IMR-90 (cell line): ENCODE results near the gene IDH3G. TPM values are rescaled to one million over a fixed set of nuclear protein-coding genes. Genes with fewer than 3 reads are reported as not detected.

Experiments
- ATAC-seq: fragments of 200-7000 bp; cut with Tn5 transposase; 2 replicates; pipeline ENCODE4 v1.9.1; 2020; ENCODE audit warnings: low read depth, mild to moderate bottlenecking, moderate library complexity
- BruUV-seq: library from RNA; stranded (reverse); fragments of 400-500 nt; replicated peaks from 2 replicates; lab custom pipeline; 2021; lab: Mats Ljungman, UMichigan
- CTCF ChIA-PET: fragments of 300-600 bp; formaldehyde crosslinking; extraction: SDS; loops from one replicate; lab custom pipeline; 2021; ENCODE audit warnings: antibody characterized with exemption; lab: Yijun Ruan, JAX
- POLR2A ChIA-PET: fragments of 300-600 bp; sonication (Branson Sonifier 250); formaldehyde crosslinking; loops from one replicate; lab custom pipeline; 2022; ENCODE audit warnings: antibody characterized with exemption; ENCODE audit not compliant: unreplicated experiment; lab: Charles Lee
- DNase-seq: peaks from one replicate; pipeline ENCODE4 v3.0.0; 2013
- H2AFZ ChIP-seq: replicated peaks from 2 replicates; pipeline ENCODE3; 2013; ENCODE audit warnings: low read length, mild to moderate bottlenecking; ENCODE audit not compliant: poor library complexity
- H2AK5ac ChIP-seq: 2 replicates; pipeline ENCODE4 v1.6.1; 2013; ENCODE audit warnings: low read depth, low read length, inconsistent platforms
- H2AK9ac ChIP-seq: replicated peaks from 2 replicates; pipeline ENCODE3; 2013; ENCODE audit warnings: mild to moderate bottlenecking, low read depth, low read length, moderate library complexity; ENCODE audit not compliant: poor library complexity
- H2BK120ac ChIP-seq: 2 replicates; pipeline ENCODE4 v1.6.1; 2013; ENCODE audit warnings: low read depth, low read length, inconsistent platforms
- H2BK15ac ChIP-seq: 3 replicates; pipeline ENCODE4 v1.6.1; 2013; ENCODE audit warnings: low read depth, low read length, inconsistent platforms
- H2BK20ac ChIP-seq: 2 replicates; pipeline ENCODE4 v1.6.1; 2013; ENCODE audit warnings: low read depth, mild to moderate bottlenecking, inconsistent platforms, low read length, moderate library complexity
- H2BK5ac ChIP-seq: 2 replicates; pipeline ENCODE4 v1.6.1; 2013; ENCODE audit warnings: mild to moderate bottlenecking, low read depth, low read length, inconsistent platforms; ENCODE audit not compliant: poor library complexity, severe bottlenecking
- H3K14ac ChIP-seq: replicated peaks from 2 replicates; pipeline ENCODE4 v1.6.1; 2013; ENCODE audit warnings: low read depth, low read length, inconsistent platforms
- H3K18ac ChIP-seq: 2 replicates; pipeline ENCODE4 v1.6.1; 2013; ENCODE audit warnings: low read depth, low read length, control low read depth
- H3K23ac ChIP-seq: 2 replicates; pipeline ENCODE4 v1.6.1; 2013; ENCODE audit warnings: low read depth, low read length, inconsistent platforms
- H3K27ac ChIP-seq: 2 replicates; pipeline ENCODE4 v1.5.1; 2013; ENCODE audit warnings: mild to moderate bottlenecking, control low read depth, low read length; ENCODE audit not compliant: insufficient read depth
- H3K27me3 ChIP-seq: 2 replicates; pipeline ENCODE4 v1.6.1; 2013; ENCODE audit warnings: low read length; ENCODE audit not compliant: control insufficient read depth, insufficient read depth
- H3K36me3 ChIP-seq: 2 replicates; pipeline ENCODE4 v1.6.1; 2013; ENCODE audit warnings: low read length, mixed read lengths; ENCODE audit not compliant: control insufficient read depth, insufficient read depth
- H3K4ac ChIP-seq: 2 replicates; pipeline ENCODE4 v1.6.1; 2013; ENCODE audit warnings: low read depth, low read length, inconsistent platforms
- H3K4me1 ChIP-seq: 2 replicates; pipeline ENCODE4 v1.6.1; 2013; ENCODE audit warnings: low read length, mixed read lengths; ENCODE audit not compliant: control insufficient read depth, insufficient read depth
- H3K4me2 ChIP-seq: 2 replicates; pipeline ENCODE4 v1.6.1; 2013; ENCODE audit warnings: low read depth, mild to moderate bottlenecking, control low read depth, low read length, moderate library complexity
- H3K4me3 ChIP-seq: 2 replicates; pipeline ENCODE4 v1.5.1; 2013; ENCODE audit warnings: low read depth, mild to moderate bottlenecking, control low read depth, low read length, moderate library complexity; ENCODE audit not compliant: insufficient read depth
- H3K56ac ChIP-seq: 2 replicates; pipeline ENCODE4 v1.6.1; 2013; ENCODE audit warnings: low read length, inconsistent platforms; ENCODE audit not compliant: insufficient read depth; ENCODE audit errors: extremely low read depth
- H3K79me1 ChIP-seq, 2 experiments: 2 replicates each; pipeline ENCODE4 v1.6.1; 2013; ENCODE audit warnings: low read length in 2 of 2, inconsistent platforms in 1 of 2, low read depth in 1 of 2
- H3K9ac ChIP-seq: 2 replicates; pipeline ENCODE4 v1.6.1; 2013; ENCODE audit warnings: low read depth, low read length, control low read depth
- H3K9me1 ChIP-seq: 2 replicates; pipeline ENCODE4 v1.6.1; 2013; ENCODE audit warnings: low read length, inconsistent platforms; ENCODE audit not compliant: insufficient read depth
- H3K9me3 ChIP-seq: 2 replicates; pipeline ENCODE4 v1.6.1; 2013; ENCODE audit warnings: low read length; ENCODE audit not compliant: control insufficient read depth, insufficient read depth
- H4K20me1 ChIP-seq: 2 replicates; pipeline ENCODE4 v1.6.1; 2013; ENCODE audit warnings: low read length, inconsistent platforms; ENCODE audit not compliant: insufficient read depth
- H4K5ac ChIP-seq: 2 replicates; pipeline ENCODE4 v1.6.1; 2013; ENCODE audit warnings: mild to moderate bottlenecking, low read depth, low read length, control low read depth
- H4K8ac ChIP-seq, 2 experiments: 2 replicates each; pipeline ENCODE4 v1.6.1; 2013; ENCODE audit warnings: low read depth in 2 of 2, low read length in 2 of 2, control low read depth in 1 of 2, inconsistent platforms in 1 of 2
- H4K91ac ChIP-seq: 2 replicates; pipeline ENCODE4 v1.6.1; 2013; ENCODE audit warnings: low read depth, low read length, inconsistent platforms; ENCODE audit not compliant: insufficient read depth
- BHLHE40 ChIP-seq: fragments of 150-350 bp; IDR thresholded peaks from 2 replicates; pipeline ENCODE4 v1.6.1; 2016; ENCODE audit warnings: mild to moderate bottlenecking, low read depth, low read length
- CEBPB ChIP-seq: IDR thresholded peaks from 2 replicates; pipeline ENCODE4 v1.6.1; 2012; ENCODE audit warnings: low read depth, low read length, improper control_type of control experiment
- CHD1 ChIP-seq: IDR thresholded peaks from 2 replicates; pipeline ENCODE4 v1.6.1; 2012; ENCODE audit warnings: low read depth, low read length, improper control_type of control experiment
- CTCF ChIP-seq: conservative IDR thresholded peaks from 2 replicates; pipeline ENCODE4 v1.5.1; 2012; ENCODE audit warnings: mild to moderate bottlenecking, low read depth, low read length, improper control_type of control experiment
- ELK1 ChIP-seq: fragments of 150-350 bp; IDR thresholded peaks from 2 replicates; pipeline ENCODE4 v1.6.1; 2016; ENCODE audit warnings: low read depth, mild to moderate bottlenecking, low read length, moderate library complexity, borderline replicate concordance
- FOS ChIP-seq: fragments of 150-350 bp; IDR thresholded peaks from 2 replicates; pipeline ENCODE4 v1.6.1; 2016; ENCODE audit warnings: low read depth, low read length
- MAFK ChIP-seq: IDR thresholded peaks from 2 replicates; pipeline ENCODE4 v1.6.1; 2012; ENCODE audit warnings: low read depth, low read length, improper control_type of control experiment
- MAZ ChIP-seq: IDR thresholded peaks from 2 replicates; pipeline ENCODE4 v1.6.1; 2012; ENCODE audit warnings: low read depth, mild to moderate bottlenecking, low read length, improper control_type of control experiment, moderate library complexity, borderline replicate concordance
- MXI1 ChIP-seq: IDR thresholded peaks from 2 replicates; pipeline ENCODE4 v1.6.1; 2012; ENCODE audit warnings: low read depth, mild to moderate bottlenecking, low read length, moderate library complexity, borderline replicate concordance
- NFE2L2 ChIP-seq: fragments of 150-350 bp; IDR thresholded peaks from 2 replicates; pipeline ENCODE4 v1.6.1; 2016; ENCODE audit warnings: low read depth, mild to moderate bottlenecking, low read length
- POLR2A ChIP-seq: IDR thresholded peaks from 2 replicates; pipeline ENCODE4 v1.6.1; 2012; ENCODE audit warnings: mild to moderate bottlenecking, low read depth, low read length
- RAD21 ChIP-seq: IDR thresholded peaks from 2 replicates; pipeline ENCODE4 v1.6.1; 2012; ENCODE audit warnings: low read length, improper control_type of control experiment
- RCOR1 ChIP-seq: IDR thresholded peaks from 2 replicates; pipeline ENCODE4 v1.6.1; 2012; ENCODE audit warnings: mild to moderate bottlenecking, low read length, improper control_type of control experiment; ENCODE audit not compliant: insufficient replicate concordance
- RFX5 ChIP-seq: IDR thresholded peaks from 2 replicates; pipeline ENCODE4 v1.8.0; 2012; ENCODE audit warnings: low read depth, mild to moderate bottlenecking, low read length, moderate library complexity
- SMC3 ChIP-seq: fragments of 150-350 bp; IDR thresholded peaks from 2 replicates; pipeline ENCODE4 v1.6.1; 2016; ENCODE audit warnings: low read depth, mild to moderate bottlenecking, antibody characterized with exemption, low read length, moderate library complexity
- USF2 ChIP-seq: fragments of 150-350 bp; IDR thresholded peaks from 2 replicates; pipeline ENCODE4 v1.6.1; 2017; ENCODE audit warnings: mild to moderate bottlenecking, antibody characterized with exemption, low read length, low read depth
- WGBS, 2 experiments: methylation state at CpG; one replicate each; pipeline versions ENCODE4 v1.1.5 to v1.1.7; 2013; ENCODE audit warnings: missing lambda C conversion rate in 2 of 2; ENCODE audit not compliant: insufficient read length in 1 of 2; ENCODE audit errors: extremely low coverage in 2 of 2; 5-methylcytosine and 5-hydroxymethylcytosine counted together
- dilution Hi-C: fragments of 300-500 bp; cut with HindIII; formaldehyde crosslinking; loops from one replicate; pipeline ENCODE4 v1.14.3; 2018; ENCODE audit warnings: low sequenced_read_pairs; ENCODE audit not compliant: unreplicated experiment
- in situ Hi-C: fragments of 300-500 bp; cut with MboI; formaldehyde crosslinking; loops from 3 replicates; pipeline ENCODE4 v1.14.3; 2019; ENCODE audit warnings: low sequenced_read_pairs, inconsistent platforms, mixed read lengths
- intact Hi-C: fragments of 100-400 bp; cut with micrococcal nuclease; formaldehyde crosslinking; loops from 2 replicates; pipeline ENCODE4 v1.10.0; 2022
- polyA plus RNA-seq, 3 experiments: library from polyadenylated mRNA; depleted of rRNA; stranded (reverse); fragments of >200 nt; gene quantifications; 2 replicates each; pipeline ENCODE4 v1.2.3, GENCODE V29; 2012; ENCODE audit warnings: low replicate concordance in 1 of 3
- total RNA-seq: library from RNA; depleted of rRNA; stranded (reverse); fragments of >200 nt; gene quantifications from 2 replicates; pipeline ENCODE4 v1.2.3, GENCODE V29; 2012

The IDH3G gene
- total and polyA plus RNA-seq, 2 of the 4 experiments (the other 2 are of a cell fraction): 79.4 to 85.7 TPM

GRCh38 chrX:153782313-153782712 lies 11.9 kb downstream of the IDH3G start:
- BruUV-seq: no TSS peak
- no peaks in the 10 kb centered on the region; the same call in 1 of the 2 replicates for H3K9me3 ChIP-seq
- H3K14ac ChIP-seq: no peak overlapping the region
- no peak overlapping the region for H3K23ac ChIP-seq
- no peak overlapping the region for H3K56ac ChIP-seq
- H3K9me1 ChIP-seq: no peaks in the 10 kb centered on the region
- H2AFZ ChIP-seq: peak overlapping the region; percentile 43
- no peak for DNase-seq
- H2BK20ac ChIP-seq: no peak overlapping the region
- H4K8ac ChIP-seq: no peak overlapping the region
- in situ Hi-C loops (no loop called here), intact Hi-C loops (no loop called here), dilution Hi-C loops (no loop called here)
- H3K18ac ChIP-seq: no peak overlapping the region
- peaks cover 9% of the 10 kb centered on the region; the same call in 1 of the 2 replicates for H3K36me3 ChIP-seq
- no peak overlapping the region for H2BK120ac ChIP-seq
- no peak overlapping the region for H3K4me2 ChIP-seq
- H3K27me3 ChIP-seq: no peaks in the 10 kb centered on the region
- no peak overlapping the region for H3K4me3 ChIP-seq
- no peak for ATAC-seq
- no peak overlapping the region for H4K5ac ChIP-seq
- TF ChIP-seq CHD1: no peak
- no peak for TF ChIP-seq RFX5
- no peak for TF ChIP-seq NFE2L2
- TF ChIP-seq CTCF: no peak
- no peak for TF ChIP-seq RAD21
- TF ChIP-seq USF2: no peak
- TF ChIP-seq MXI1: no peak
- TF ChIP-seq ELK1: no peak
- TF ChIP-seq CEBPB: no peak
- no peak for TF ChIP-seq MAZ
- TF ChIP-seq POLR2A: no peak
- no peak for TF ChIP-seq FOS
- TF ChIP-seq BHLHE40: no peak
- TF ChIP-seq RCOR1: no peak
- TF ChIP-seq SMC3: no peak
- no peak for TF ChIP-seq MAFK
- H3K4ac ChIP-seq: no peak overlapping the region
- H2BK5ac ChIP-seq: no peak overlapping the region
- H4K20me1 ChIP-seq: no peaks in the 10 kb centered on the region
- WGBS, 2 experiments: 65% methylated on average over 7 of the region's 11 CpGs; no CpG with 5 or more reads in 1 of the 2 experiments
- no peaks in the 10 kb centered on the region for H3K4me1 ChIP-seq
- no peak overlapping the region for H2AK5ac ChIP-seq
- H3K79me1 ChIP-seq: no peaks in the 10 kb centered on the region
- POLR2A ChIA-PET: no interaction called here
- no peak overlapping the region for H2BK15ac ChIP-seq
- no peak overlapping the region for H4K91ac ChIP-seq
- no peak overlapping the region for H3K9ac ChIP-seq
- CTCF ChIA-PET: no interaction called here
- no peak overlapping the region for H3K27ac ChIP-seq
- H2AK9ac ChIP-seq: peak overlapping the region; percentile 65
